Measurements from ENCODE around the gene OVOL1. TPM values are rescaled to one million over a fixed set of nuclear protein-coding genes. Genes with fewer than 3 reads are reported as not detected.
A peak's percentile ranks its signal among the peaks of the same experiment; 100 is the strongest.
"Not testable (repeated sequence)": the region's sequence is repeated elsewhere in the genome, so short reads cannot be mapped to it uniquely, and the experiment has no call there.

OVOL1 gene
- total RNA-seq, 1 experiment from 2014 or later: not detected

DNA sequence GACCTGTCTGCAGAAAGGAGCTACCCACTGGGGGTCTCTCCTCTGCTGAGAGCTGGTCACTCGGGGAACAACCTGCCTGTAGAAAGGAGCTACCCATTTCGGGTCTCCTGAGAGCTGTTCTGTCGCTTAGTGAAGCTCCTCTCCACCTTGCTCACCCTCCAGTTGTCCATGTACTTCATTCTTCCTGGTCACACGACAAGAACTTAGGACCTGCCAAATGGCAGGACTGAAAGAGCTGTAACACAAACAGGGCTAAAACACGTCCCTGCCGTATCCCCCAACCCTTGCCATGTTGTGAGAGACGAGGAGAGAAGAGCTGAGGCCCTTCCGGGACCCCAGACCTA lies 42.2 kb upstream of the OVOL1 start:
- DNase-seq (ENCODE audit: low spot score): no peak
- intact Hi-C loops (cut with micrococcal nuclease; ENCODE audit: unreplicated experiment): no loop called here
- Histone ChIP-seq H3K27me3 (replicated peaks; ENCODE audit: insufficient read depth, low read depth, low read length, poor library complexity) (peaks cover 15% of the 10 kb centered on the region), H3K9me3 (ENCODE audit: low read depth, low read length, poor library complexity, severe bottlenecking) (no peaks in the 10 kb centered on the region), H3K4me1 (ENCODE audit: insufficient read depth, low read length, poor library complexity, severe bottlenecking) (no peaks in the 10 kb centered on the region), H3K36me3 (ENCODE audit: insufficient read depth, low read length, poor library complexity, severe bottlenecking) (no peaks in the 10 kb centered on the region), H3K27ac (ENCODE audit: low read depth, low read length, poor library complexity, severe bottlenecking) (no peak overlapping the region), H3K4me3 (ENCODE audit: low read depth, low read length, poor library complexity, severe bottlenecking) (no peak overlapping the region)
- ChIA-PET CTCF (interaction anchor here (0.7 kb wide), 1 partner anchor 167 kb away, joined by 11 read pairs; no protein-coding TSS in a partner anchor), POLR2A (ENCODE audit: low non-redundant PET) (no interaction called here)
- TF ChIP-seq EZH2 (IDR thresholded peaks at IDR 0.05; ENCODE audit: borderline replicate concordance, low read depth, low read length, poor library complexity, severe bottlenecking): no peak
- TF ChIP-seq, protein P1, sequence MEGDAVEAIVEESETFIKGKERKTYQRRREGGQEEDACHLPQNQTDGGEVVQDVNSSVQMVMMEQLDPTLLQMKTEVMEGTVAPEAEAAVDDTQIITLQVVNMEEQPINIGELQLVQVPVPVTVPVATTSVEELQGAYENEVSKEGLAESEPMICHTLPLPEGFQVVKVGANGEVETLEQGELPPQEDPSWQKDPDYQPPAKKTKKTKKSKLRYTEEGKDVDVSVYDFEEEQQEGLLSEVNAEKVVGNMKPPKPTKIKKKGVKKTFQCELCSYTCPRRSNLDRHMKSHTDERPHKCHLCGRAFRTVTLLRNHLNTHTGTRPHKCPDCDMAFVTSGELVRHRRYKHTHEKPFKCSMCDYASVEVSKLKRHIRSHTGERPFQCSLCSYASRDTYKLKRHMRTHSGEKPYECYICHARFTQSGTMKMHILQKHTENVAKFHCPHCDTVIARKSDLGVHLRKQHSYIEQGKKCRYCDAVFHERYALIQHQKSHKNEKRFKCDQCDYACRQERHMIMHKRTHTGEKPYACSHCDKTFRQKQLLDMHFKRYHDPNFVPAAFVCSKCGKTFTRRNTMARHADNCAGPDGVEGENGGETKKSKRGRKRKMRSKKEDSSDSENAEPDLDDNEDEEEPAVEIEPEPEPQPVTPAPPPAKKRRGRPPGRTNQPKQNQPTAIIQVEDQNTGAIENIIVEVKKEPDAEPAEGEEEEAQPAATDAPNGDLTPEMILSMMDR (conservative IDR thresholded peaks at IDR 0.05; ENCODE audit: low read depth, low read length): 0 out of 2 replicates have a peak, but pooled peaks have one; percentile 2
- BruUV-seq (replicated peaks): no TSS peak

DNA sequence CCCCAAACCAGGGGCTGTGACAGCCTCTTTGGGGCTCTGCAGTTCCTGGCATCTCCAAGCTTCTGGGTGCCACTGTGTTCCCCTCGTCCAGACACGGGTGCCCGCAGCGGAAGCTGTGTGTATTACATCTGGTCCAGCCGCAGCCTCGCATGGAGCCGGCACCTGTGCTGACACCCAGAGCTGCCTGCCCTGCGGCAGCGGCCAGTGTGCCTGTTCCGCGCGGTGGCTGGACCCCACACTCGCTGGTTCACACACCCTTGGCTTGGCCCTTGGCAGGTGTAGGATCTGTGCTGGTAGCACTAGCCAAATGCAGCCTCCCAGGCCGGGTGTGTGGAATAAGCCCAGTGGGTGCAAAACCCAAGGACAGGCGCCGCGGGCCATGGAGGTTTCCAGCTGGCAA lies 41.8 kb upstream of the OVOL1 start:
- H3K36me3 ChIP-seq (ENCODE audit: insufficient read depth, low read length, poor library complexity, severe bottlenecking): no peaks in the 10 kb centered on the region
- H3K27me3 ChIP-seq (replicated peaks; ENCODE audit: insufficient read depth, low read depth, low read length, poor library complexity): peaks cover 19% of the 10 kb centered on the region
- ChIA-PET CTCF (interaction anchor here (0.7 kb wide), 1 partner anchor 167 kb away, joined by 11 read pairs; no protein-coding TSS in a partner anchor), POLR2A (ENCODE audit: low non-redundant PET) (no interaction called here)
- no peak overlapping the region for H3K27ac ChIP-seq (ENCODE audit: low read depth, low read length, poor library complexity, severe bottlenecking)
- no peaks in the 10 kb centered on the region for H3K4me1 ChIP-seq (ENCODE audit: insufficient read depth, low read length, poor library complexity, severe bottlenecking)
- TF ChIP-seq, protein P1 (conservative IDR thresholded peaks at IDR 0.05; ENCODE audit: low read depth, low read length): no peak
- no peak for TF ChIP-seq EZH2 (IDR thresholded peaks at IDR 0.05; ENCODE audit: borderline replicate concordance, low read depth, low read length, poor library complexity, severe bottlenecking)
- no TSS peak for BruUV-seq (replicated peaks)
- intact Hi-C loops (cut with micrococcal nuclease; ENCODE audit: unreplicated experiment): no loop called here
- no peak overlapping the region for H3K4me3 ChIP-seq (ENCODE audit: low read depth, low read length, poor library complexity, severe bottlenecking)
- no peak for DNase-seq (ENCODE audit: low spot score)
- no peaks in the 10 kb centered on the region for H3K9me3 ChIP-seq (ENCODE audit: low read depth, low read length, poor library complexity, severe bottlenecking)

DNA sequence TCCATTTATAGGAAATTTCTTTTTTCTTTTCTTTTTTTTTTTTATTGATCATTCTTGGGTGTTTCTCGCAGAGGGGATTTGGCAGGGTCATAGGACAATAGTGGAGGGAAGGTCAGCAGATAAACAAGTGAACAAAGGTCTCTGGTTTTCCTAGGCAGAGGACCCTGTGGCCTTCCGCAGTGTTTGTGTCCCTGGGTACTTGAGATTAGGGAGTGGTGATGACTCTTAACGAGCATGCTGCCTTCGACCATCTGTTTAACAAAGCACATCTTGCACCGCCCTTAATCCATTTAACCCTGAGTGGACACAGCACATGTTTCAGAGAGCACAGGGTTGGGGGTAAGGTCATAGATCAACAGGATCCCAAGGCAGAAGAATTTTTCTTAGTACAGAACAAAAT lies 24.7 kb upstream of the OVOL1 start:
- H3K4me1 ChIP-seq (ENCODE audit: insufficient read depth, low read length, poor library complexity, severe bottlenecking); DNase-seq (ENCODE audit: low spot score); H3K4me3 ChIP-seq (ENCODE audit: low read depth, low read length, poor library complexity, severe bottlenecking); POLR2A ChIA-PET (ENCODE audit: low non-redundant PET); H3K9me3 ChIP-seq (ENCODE audit: low read depth, low read length, poor library complexity, severe bottlenecking); CTCF ChIA-PET; H3K27ac ChIP-seq (ENCODE audit: low read depth, low read length, poor library complexity, severe bottlenecking); H3K27me3 ChIP-seq (replicated peaks; ENCODE audit: insufficient read depth, low read depth, low read length, poor library complexity); BruUV-seq (replicated peaks); H3K36me3 ChIP-seq (ENCODE audit: insufficient read depth, low read length, poor library complexity, severe bottlenecking); intact Hi-C loops (cut with micrococcal nuclease; ENCODE audit: unreplicated experiment): not testable (repeated sequence)

DNA sequence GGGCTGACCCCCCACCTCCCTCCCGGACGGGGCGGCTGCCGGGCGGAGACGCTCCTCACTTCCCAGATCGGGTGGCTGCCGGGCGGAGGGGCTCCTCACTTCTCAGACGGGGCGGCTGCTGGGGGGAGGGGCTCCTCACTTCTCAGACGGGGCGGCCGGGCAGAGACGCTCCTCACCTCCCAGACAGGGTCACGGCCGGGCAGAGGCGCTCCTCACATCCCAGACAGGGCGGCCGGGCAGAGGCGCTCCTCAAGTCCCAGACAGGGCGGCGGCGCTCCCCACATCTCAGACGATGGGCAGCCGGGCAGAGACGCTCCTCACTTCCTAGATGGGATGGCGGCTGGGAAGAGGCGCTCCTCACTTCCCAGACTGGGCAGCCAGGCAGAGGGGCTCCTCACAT lies 24.0 kb upstream of the OVOL1 start:
- DNase-seq (ENCODE audit: low spot score); CTCF ChIA-PET; H3K27ac ChIP-seq (ENCODE audit: low read depth, low read length, poor library complexity, severe bottlenecking); POLR2A ChIA-PET (ENCODE audit: low non-redundant PET); H3K9me3 ChIP-seq (ENCODE audit: low read depth, low read length, poor library complexity, severe bottlenecking); intact Hi-C loops (cut with micrococcal nuclease; ENCODE audit: unreplicated experiment); BruUV-seq (replicated peaks); H3K4me3 ChIP-seq (ENCODE audit: low read depth, low read length, poor library complexity, severe bottlenecking); H3K36me3 ChIP-seq (ENCODE audit: insufficient read depth, low read length, poor library complexity, severe bottlenecking); H3K4me1 ChIP-seq (ENCODE audit: insufficient read depth, low read length, poor library complexity, severe bottlenecking); H3K27me3 ChIP-seq (replicated peaks; ENCODE audit: insufficient read depth, low read depth, low read length, poor library complexity): not testable (repeated sequence)
